Testis (tissue), 3 donors: Measurements from ENCODE around the gene MAGI2. TPM values are rescaled to one million over a fixed set of nuclear protein-coding genes. Genes with fewer than 3 reads are reported as not detected.

ENCODE experiments used
- DNase-seq: peaks from one replicate; pipeline ENCODE4 v3.0.0-alpha.2; 2019
- H3K27ac ChIP-seq, 2 donors: fragments of 200-600 bp; sonication (generic); one replicate each; pipeline ENCODE4 v1.5.1; 2019
- H3K27me3 ChIP-seq: fragments of 200-600 bp; sonication (generic); one replicate; pipeline ENCODE4 v1.5.1; 2019
- H3K36me3 ChIP-seq: fragments of 200-600 bp; sonication (generic); one replicate; pipeline ENCODE4 v1.5.1; 2017; ENCODE audit warnings: low read depth; ENCODE audit errors: missing control alignments
- H3K4me1 ChIP-seq: fragments of 200-600 bp; sonication (generic); one replicate; pipeline ENCODE4 v1.5.1; 2019
- H3K4me3 ChIP-seq, 2 donors: fragments of 200-600 bp; sonication (generic); one replicate each; pipeline ENCODE4 v1.5.1; 2017 to 2019
- H3K9me3 ChIP-seq: fragments of 200-600 bp; sonication (generic); one replicate; pipeline ENCODE4 v1.5.1; 2017
- CTCF ChIP-seq, 3 experiments: fragments of 450-650 bp in 2 of 3; fragments of 200-600 bp in 1 of 3; sonication (generic) in 1 of 3; IDR thresholded peaks; one replicate each; pipeline ENCODE4 v1.5.1; 2016 to 2019; ENCODE audit warnings: antibody characterized with exemption in 3 of 3, mild to moderate bottlenecking in 2 of 3, moderate library complexity in 1 of 3
- POLR2A ChIP-seq: fragments of 450-650 bp; IDR thresholded peaks from one replicate; pipeline ENCODE4 v1.6.1; 2017; ENCODE audit warnings: antibody characterized with exemption, mild to moderate bottlenecking, moderate library complexity
- WGBS, 2 donors: methylation state at CpG; one replicate each; pipeline ENCODE4 v1.1.5; 2018; 5-methylcytosine and 5-hydroxymethylcytosine counted together
- intact Hi-C: fragments of 100-400 bp; cut with DNase I; formaldehyde crosslinking; loops from one replicate; pipeline ENCODE4 v1.15.1; 2023; ENCODE audit warnings: low total_unique reads
- polyA plus RNA-seq: library from polyadenylated mRNA; stranded (reverse); fragments of 350-450 nt; fragmentation: Illumina TruSeq; extraction: RNeasy Lipid Tissue Mini Kit (QIAGEN cat#74804); gene quantifications from one replicate; pipeline ENCODE4 v1.2.3, GENCODE V29; 2014; ENCODE audit warnings: low read depth, low replicate concordance; ENCODE audit not compliant: insufficient read depth
- total RNA-seq, 2 donors: library from RNA; depleted of rRNA; stranded (reverse); fragments of >200 nt; gene quantifications; one replicate each; pipeline ENCODE4 v1.2.3, GENCODE V29; 2016

MAGI2 gene
- total and polyA plus RNA-seq, 3 donors from 2014 or later, result 11.2 to 13.1 (median 12.4) TPM

GRCh38 chr7:78179827-78180477 lies 1273.5 kb downstream of the MAGI2 start:
- DNase-seq, result no peak
- H3K9me3 ChIP-seq, result no peaks in the 10 kb centered on the region
- peaks cover 6% of the 10 kb centered on the region for H3K4me1 ChIP-seq
- no peak overlapping the region for H3K4me3 ChIP-seq
- WGBS, 2 donors, result 90 to 94% methylated on average over 4 of the region's 4 CpGs
- TF ChIP-seq POLR2A (no peak), CTCF (IDR thresholded peaks at IDR 0.05) (no peak)
- no peak overlapping the region for H3K27ac ChIP-seq
- intact Hi-C loops, result no loop called here
- no peaks in the 10 kb centered on the region for H3K36me3 ChIP-seq
- H3K27me3 ChIP-seq, result no peaks in the 10 kb centered on the region

GRCh38 chr7:78179211-78179610 lies 1274.3 kb downstream of the MAGI2 start:
- no peaks in the 10 kb centered on the region for H3K36me3 ChIP-seq
- H3K9me3 ChIP-seq, result no peaks in the 10 kb centered on the region
- WGBS, 2 donors, result 67 to 70% methylated on average over 5 of the region's 5 CpGs
- H3K4me3 ChIP-seq, result no peak overlapping the region
- no peaks in the 10 kb centered on the region for H3K27me3 ChIP-seq
- H3K27ac ChIP-seq, result no peak overlapping the region
- no peak for DNase-seq
- intact Hi-C loops, result no loop called here
- no peak for TF ChIP-seq CTCF (IDR thresholded peaks at IDR 0.05)
- TF ChIP-seq POLR2A, result no peak
- peaks cover 6% of the 10 kb centered on the region for H3K4me1 ChIP-seq

- no peaks in the 10 kb centered on the region for H3K36me3 ChIP-seq
- intact Hi-C loops, result no loop called here
- H3K4me1 ChIP-seq, result peaks cover 6% of the 10 kb centered on the region
- no peak for TF ChIP-seq CTCF (IDR thresholded peaks at IDR 0.05)
- TF ChIP-seq POLR2A, result no peak
- H3K4me3 ChIP-seq, result no peak overlapping the region
- no peak for DNase-seq
- no peaks in the 10 kb centered on the region for H3K27me3 ChIP-seq
- no peak overlapping the region for H3K27ac ChIP-seq
- no peaks in the 10 kb centered on the region for H3K9me3 ChIP-seq
- WGBS, 2 donors, result 89 to 90% methylated on average over 2 of the region's 2 CpGs
Observed at GRCh38 chr7:78178319-78178718, 1275.1 kb downstream of the MAGI2 start.

- Histone ChIP-seq H3K27ac (peak overlapping the region; percentile 44 to 74), H3K9me3 (no peaks in the 10 kb centered on the region), H3K36me3 (no peaks in the 10 kb centered on the region), H3K4me1 (peaks cover 13% of the 10 kb centered on the region), H3K4me3 (no peak overlapping the region), H3K27me3 (no peaks in the 10 kb centered on the region)
- intact Hi-C loops, result no loop called here
- no peak for DNase-seq
- 31 to 39% methylated on average over 5 of the region's 5 CpGs for WGBS, 2 donors
- TF ChIP-seq CTCF (IDR thresholded peaks at IDR 0.05) (no peak), POLR2A (no peak)
Observed at GRCh38 chr7:78176171-78176570, 1277.3 kb downstream of the MAGI2 start.
